HepG2 (cell line): ENCODE measurements around the gene ZBTB45. TPM values are rescaled to one million over a fixed set of nuclear protein-coding genes. Genes with fewer than 3 reads are reported as not detected.

ENCODE experiments used
- ARNTL ChIP-seq: sonication (generic); formaldehyde crosslinking; IDR thresholded peaks from 2 replicates; pipeline ENCODE4 v1.4.0; 2020; ENCODE audit warnings: mild to moderate bottlenecking, missing genetic modification reagents
- ISL2 ChIP-seq: sonication (generic); formaldehyde crosslinking; IDR thresholded peaks from 2 replicates; pipeline ENCODE4 v1.5.0; 2020; ENCODE audit warnings: missing genetic modification reagents
- JUND ChIP-seq: sonication (generic); formaldehyde crosslinking; IDR thresholded peaks from 2 replicates; pipeline ENCODE4 v1.8.0; 2022; ENCODE audit warnings: mild to moderate bottlenecking, missing genetic modification reagents
- MEF2D ChIP-seq: sonication (generic); formaldehyde crosslinking; IDR thresholded peaks from 2 replicates; pipeline ENCODE4 v1.5.1; 2020; ENCODE audit warnings: mild to moderate bottlenecking, missing genetic modification reagents
- PAWR ChIP-seq: sonication (generic); formaldehyde crosslinking; IDR thresholded peaks from 2 replicates; pipeline ENCODE4 v1.4.0; 2020; ENCODE audit warnings: missing genetic modification reagents, mild to moderate bottlenecking, borderline replicate concordance
- ZNF17 ChIP-seq: sonication (generic); formaldehyde crosslinking; IDR thresholded peaks from 2 replicates; pipeline ENCODE4 v1.5.0; 2020; ENCODE audit warnings: mild to moderate bottlenecking, missing genetic modification reagents
- ZNF326 ChIP-seq: sonication (generic); formaldehyde crosslinking; IDR thresholded peaks from 2 replicates; pipeline ENCODE4 v1.4.0; 2020; ENCODE audit warnings: missing genetic modification reagents, borderline replicate concordance
- ZNF337 ChIP-seq: sonication (generic); formaldehyde crosslinking; IDR thresholded peaks from 2 replicates; pipeline ENCODE4 v1.5.1; 2020; ENCODE audit warnings: missing genetic modification reagents, low read depth, mild to moderate bottlenecking, borderline replicate concordance
- ZNF569 ChIP-seq: sonication (generic); formaldehyde crosslinking; IDR thresholded peaks from 2 replicates; pipeline ENCODE4 v1.5.0; 2020; ENCODE audit warnings: mild to moderate bottlenecking, missing genetic modification reagents, moderate library complexity, borderline replicate concordance
- ZNF709 ChIP-seq: sonication (generic); formaldehyde crosslinking; IDR thresholded peaks from 2 replicates; pipeline ENCODE4 v1.5.0; 2020; ENCODE audit warnings: mild to moderate bottlenecking, missing genetic modification reagents
- polyA plus RNA-seq, 8 experiments: library from polyadenylated mRNA; depleted of rRNA in 3 of 8; stranded (reverse) in 7 of 8; unstranded in 1 of 8; fragments of >200 nt; fragmentation: Illumina TruSeq in 4 of 8; extraction: Trizol in 4 of 8; gene quantifications; 2 replicates each; pipeline versions ENCODE4 v1.2.1 to v1.2.3, GENCODE V29; 2011 to 2016; ENCODE audit warnings: low read depth in 4 of 8, missing spikeins in 1 of 8, mixed read lengths in 1 of 8; ENCODE audit not compliant: insufficient read depth in 1 of 8
- total RNA-seq, 5 experiments: library from RNA; depleted of rRNA; stranded (reverse); fragments of >200 nt; fragmentation: Illumina TruSeq; extraction: Trizol; gene quantifications; 2 replicates each; pipeline ENCODE4 v1.2.3, GENCODE V29; 2016; ENCODE audit warnings: low read depth in 1 of 5
- TF ChIP-seq, protein P1 (sequence below): sonication (generic); formaldehyde crosslinking; IDR thresholded peaks from 2 replicates; pipeline ENCODE4 v1.4.0; 2020; ENCODE audit warnings: mild to moderate bottlenecking, missing genetic modification reagents
- TF ChIP-seq, protein P2 (sequence below): sonication (generic); formaldehyde crosslinking; IDR thresholded peaks from 2 replicates; pipeline ENCODE4 v1.5.1; 2020; ENCODE audit warnings: mild to moderate bottlenecking, missing genetic modification reagents, borderline replicate concordance
- TF ChIP-seq, protein P3 (sequence below): sonication (generic); formaldehyde crosslinking; IDR thresholded peaks from 2 replicates; pipeline ENCODE4 v1.4.0; 2020; ENCODE audit warnings: mild to moderate bottlenecking, missing genetic modification reagents
- TF ChIP-seq, protein P4 (sequence below): IDR thresholded peaks from 2 replicates; pipeline ENCODE4 v1.6.1; 2016; ENCODE audit warnings: missing compliant biosample characterization, missing genetic modification reagents, borderline replicate concordance
- TF ChIP-seq, protein P5 (sequence below): sonication (generic); formaldehyde crosslinking; IDR thresholded peaks from 2 replicates; pipeline ENCODE4 v1.5.0; 2020; ENCODE audit warnings: mild to moderate bottlenecking, missing genetic modification reagents
- TF ChIP-seq, protein P6 (sequence below): sonication (generic); formaldehyde crosslinking; IDR thresholded peaks from 2 replicates; pipeline ENCODE4 v1.4.0; 2020; ENCODE audit warnings: missing genetic modification reagents

ZBTB45 gene
- total and polyA plus RNA-seq, 2 of the 13 experiments (the other 11 are each of a cell fraction or from before 2014, with no cell fraction given): 3.0 to 3.7 TPM

DNA sequence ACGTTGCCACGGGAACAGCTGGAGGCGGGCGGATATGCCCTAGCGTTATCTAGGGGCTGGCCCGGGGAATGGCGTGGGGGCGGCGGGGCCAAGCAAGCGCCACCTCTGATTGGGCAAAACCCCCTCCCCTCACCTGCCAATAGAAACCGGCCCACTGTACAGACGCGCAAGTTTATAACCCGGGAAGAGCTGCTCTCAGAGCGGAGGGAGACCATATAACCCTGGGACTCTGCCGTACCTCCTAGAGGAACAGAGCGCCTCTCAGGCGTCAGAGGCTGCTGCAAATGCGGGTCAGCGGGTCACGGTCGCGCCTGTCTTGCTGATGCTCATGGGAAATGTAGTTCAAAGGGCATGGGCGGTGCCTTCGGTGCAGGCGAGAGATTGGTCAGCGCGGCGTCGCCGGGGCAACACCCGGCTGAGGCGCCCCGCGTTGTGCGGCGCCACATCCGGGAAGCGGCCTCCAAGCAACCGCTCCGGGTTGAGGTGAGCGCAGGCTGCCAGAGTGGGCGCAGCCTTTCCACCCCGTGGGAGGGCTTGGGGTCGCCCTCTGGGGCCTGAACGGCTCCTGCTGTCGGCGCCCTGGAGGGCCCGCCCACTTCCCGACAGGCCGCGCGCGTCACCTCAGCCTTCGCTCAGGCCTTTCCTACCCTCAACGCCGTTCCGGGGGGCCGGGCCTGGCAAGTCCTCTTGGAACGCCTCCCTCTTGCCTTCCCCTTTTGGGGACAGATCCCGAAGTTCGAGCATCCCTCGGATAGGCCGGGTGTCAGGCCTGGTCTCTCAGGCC is 43.7 kb downstream of the ZBTB45 start, which contains the start of gene ZNF446 (continued):
- TF ChIP-seq, protein P1, sequence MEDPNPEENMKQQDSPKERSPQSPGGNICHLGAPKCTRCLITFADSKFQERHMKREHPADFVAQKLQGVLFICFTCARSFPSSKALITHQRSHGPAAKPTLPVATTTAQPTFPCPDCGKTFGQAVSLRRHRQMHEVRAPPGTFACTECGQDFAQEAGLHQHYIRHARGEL: no peak
- TF ChIP-seq, protein P2, sequence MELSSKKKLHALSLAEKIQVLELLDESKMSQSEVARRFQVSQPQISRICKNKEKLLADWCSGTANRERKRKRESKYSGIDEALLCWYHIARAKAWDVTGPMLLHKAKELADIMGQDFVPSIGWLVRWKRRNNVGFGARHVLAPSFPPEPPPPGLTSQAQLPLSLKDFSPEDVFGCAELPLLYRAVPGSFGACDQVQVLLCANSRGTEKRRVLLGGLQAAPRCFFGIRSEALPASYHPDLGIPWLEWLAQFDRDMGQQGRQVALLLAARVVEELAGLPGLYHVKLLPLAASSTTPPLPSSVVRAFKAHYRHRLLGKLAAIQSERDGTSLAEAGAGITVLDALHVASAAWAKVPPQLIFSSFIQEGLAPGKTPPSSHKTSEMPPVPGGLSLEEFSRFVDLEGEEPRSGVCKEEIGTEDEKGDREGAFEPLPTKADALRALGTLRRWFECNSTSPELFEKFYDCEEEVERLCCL: no peak
- TF ChIP-seq JUND (CRISPR knock-in tag) (no peak), ARNTL (peak; percentile 19; the same call in 1 of the 2 replicates), MEF2D (0 out of 2 replicates have a peak, but pooled peaks have one; percentile 25), ISL2 (CRISPR knock-in tag) (peak; percentile 59), ZNF326 (CRISPR knock-in tag) (no peak; the same call in 1 of the 2 replicates), PAWR (CRISPR knock-in tag) (no peak), ZNF569 (CRISPR knock-in tag) (no peak), ZNF337 (no peak), ZNF709 (CRISPR knock-in tag) (peak; percentile 68), ZNF17 (CRISPR knock-in tag) (no peak)
- TF ChIP-seq, protein P3, sequence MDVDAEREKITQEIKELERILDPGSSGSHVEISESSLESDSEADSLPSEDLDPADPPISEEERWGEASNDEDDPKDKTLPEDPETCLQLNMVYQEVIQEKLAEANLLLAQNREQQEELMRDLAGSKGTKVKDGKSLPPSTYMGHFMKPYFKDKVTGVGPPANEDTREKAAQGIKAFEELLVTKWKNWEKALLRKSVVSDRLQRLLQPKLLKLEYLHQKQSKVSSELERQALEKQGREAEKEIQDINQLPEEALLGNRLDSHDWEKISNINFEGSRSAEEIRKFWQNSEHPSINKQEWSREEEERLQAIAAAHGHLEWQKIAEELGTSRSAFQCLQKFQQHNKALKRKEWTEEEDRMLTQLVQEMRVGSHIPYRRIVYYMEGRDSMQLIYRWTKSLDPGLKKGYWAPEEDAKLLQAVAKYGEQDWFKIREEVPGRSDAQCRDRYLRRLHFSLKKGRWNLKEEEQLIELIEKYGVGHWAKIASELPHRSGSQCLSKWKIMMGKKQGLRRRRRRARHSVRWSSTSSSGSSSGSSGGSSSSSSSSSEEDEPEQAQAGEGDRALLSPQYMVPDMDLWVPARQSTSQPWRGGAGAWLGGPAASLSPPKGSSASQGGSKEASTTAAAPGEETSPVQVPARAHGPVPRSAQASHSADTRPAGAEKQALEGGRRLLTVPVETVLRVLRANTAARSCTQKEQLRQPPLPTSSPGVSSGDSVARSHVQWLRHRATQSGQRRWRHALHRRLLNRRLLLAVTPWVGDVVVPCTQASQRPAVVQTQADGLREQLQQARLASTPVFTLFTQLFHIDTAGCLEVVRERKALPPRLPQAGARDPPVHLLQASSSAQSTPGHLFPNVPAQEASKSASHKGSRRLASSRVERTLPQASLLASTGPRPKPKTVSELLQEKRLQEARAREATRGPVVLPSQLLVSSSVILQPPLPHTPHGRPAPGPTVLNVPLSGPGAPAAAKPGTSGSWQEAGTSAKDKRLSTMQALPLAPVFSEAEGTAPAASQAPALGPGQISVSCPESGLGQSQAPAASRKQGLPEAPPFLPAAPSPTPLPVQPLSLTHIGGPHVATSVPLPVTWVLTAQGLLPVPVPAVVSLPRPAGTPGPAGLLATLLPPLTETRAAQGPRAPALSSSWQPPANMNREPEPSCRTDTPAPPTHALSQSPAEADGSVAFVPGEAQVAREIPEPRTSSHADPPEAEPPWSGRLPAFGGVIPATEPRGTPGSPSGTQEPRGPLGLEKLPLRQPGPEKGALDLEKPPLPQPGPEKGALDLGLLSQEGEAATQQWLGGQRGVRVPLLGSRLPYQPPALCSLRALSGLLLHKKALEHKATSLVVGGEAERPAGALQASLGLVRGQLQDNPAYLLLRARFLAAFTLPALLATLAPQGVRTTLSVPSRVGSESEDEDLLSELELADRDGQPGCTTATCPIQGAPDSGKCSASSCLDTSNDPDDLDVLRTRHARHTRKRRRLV: peak; percentile 83
- TF ChIP-seq, protein P4, sequence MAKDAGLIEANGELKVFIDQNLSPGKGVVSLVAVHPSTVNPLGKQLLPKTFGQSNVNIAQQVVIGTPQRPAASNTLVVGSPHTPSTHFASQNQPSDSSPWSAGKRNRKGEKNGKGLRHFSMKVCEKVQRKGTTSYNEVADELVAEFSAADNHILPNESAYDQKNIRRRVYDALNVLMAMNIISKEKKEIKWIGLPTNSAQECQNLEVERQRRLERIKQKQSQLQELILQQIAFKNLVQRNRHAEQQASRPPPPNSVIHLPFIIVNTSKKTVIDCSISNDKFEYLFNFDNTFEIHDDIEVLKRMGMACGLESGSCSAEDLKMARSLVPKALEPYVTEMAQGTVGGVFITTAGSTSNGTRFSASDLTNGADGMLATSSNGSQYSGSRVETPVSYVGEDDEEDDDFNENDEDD (CRISPR knock-in tag): peak; percentile 61; the same call in 1 of the 2 replicates
- TF ChIP-seq, protein P5, sequence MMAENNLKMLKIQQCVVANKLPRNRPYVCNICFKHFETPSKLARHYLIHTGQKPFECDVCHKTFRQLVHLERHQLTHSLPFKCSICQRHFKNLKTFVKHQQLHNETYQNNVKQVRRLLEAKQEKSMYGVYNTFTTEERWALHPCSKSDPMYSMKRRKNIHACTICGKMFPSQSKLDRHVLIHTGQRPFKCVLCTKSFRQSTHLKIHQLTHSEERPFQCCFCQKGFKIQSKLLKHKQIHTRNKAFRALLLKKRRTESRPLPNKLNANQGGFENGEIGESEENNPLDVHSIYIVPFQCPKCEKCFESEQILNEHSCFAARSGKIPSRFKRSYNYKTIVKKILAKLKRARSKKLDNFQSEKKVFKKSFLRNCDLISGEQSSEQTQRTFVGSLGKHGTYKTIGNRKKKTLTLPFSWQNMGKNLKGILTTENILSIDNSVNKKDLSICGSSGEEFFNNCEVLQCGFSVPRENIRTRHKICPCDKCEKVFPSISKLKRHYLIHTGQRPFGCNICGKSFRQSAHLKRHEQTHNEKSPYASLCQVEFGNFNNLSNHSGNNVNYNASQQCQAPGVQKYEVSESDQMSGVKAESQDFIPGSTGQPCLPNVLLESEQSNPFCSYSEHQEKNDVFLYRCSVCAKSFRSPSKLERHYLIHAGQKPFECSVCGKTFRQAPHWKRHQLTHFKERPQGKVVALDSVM (CRISPR knock-in tag): peak; percentile 59; the same call in 1 of the 2 replicates
- TF ChIP-seq, protein P6, sequence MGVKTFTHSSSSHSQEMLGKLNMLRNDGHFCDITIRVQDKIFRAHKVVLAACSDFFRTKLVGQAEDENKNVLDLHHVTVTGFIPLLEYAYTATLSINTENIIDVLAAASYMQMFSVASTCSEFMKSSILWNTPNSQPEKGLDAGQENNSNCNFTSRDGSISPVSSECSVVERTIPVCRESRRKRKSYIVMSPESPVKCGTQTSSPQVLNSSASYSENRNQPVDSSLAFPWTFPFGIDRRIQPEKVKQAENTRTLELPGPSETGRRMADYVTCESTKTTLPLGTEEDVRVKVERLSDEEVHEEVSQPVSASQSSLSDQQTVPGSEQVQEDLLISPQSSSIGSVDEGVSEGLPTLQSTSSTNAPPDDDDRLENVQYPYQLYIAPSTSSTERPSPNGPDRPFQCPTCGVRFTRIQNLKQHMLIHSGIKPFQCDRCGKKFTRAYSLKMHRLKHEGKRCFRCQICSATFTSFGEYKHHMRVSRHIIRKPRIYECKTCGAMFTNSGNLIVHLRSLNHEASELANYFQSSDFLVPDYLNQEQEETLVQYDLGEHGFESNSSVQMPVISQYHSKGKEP (CRISPR knock-in tag): no peak
